ENCODE measurements around the gene DUSP12. TPM values are rescaled to one million over a fixed set of nuclear protein-coding genes. Genes with fewer than 3 reads are reported as not detected.

Gene DUSP12, protein sequence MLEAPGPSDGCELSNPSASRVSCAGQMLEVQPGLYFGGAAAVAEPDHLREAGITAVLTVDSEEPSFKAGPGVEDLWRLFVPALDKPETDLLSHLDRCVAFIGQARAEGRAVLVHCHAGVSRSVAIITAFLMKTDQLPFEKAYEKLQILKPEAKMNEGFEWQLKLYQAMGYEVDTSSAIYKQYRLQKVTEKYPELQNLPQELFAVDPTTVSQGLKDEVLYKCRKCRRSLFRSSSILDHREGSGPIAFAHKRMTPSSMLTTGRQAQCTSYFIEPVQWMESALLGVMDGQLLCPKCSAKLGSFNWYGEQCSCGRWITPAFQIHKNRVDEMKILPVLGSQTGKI
- 68.4 TPM for polyA plus RNA-seq (2012; ENCODE audit: insufficient read length, low read depth)

DNA sequence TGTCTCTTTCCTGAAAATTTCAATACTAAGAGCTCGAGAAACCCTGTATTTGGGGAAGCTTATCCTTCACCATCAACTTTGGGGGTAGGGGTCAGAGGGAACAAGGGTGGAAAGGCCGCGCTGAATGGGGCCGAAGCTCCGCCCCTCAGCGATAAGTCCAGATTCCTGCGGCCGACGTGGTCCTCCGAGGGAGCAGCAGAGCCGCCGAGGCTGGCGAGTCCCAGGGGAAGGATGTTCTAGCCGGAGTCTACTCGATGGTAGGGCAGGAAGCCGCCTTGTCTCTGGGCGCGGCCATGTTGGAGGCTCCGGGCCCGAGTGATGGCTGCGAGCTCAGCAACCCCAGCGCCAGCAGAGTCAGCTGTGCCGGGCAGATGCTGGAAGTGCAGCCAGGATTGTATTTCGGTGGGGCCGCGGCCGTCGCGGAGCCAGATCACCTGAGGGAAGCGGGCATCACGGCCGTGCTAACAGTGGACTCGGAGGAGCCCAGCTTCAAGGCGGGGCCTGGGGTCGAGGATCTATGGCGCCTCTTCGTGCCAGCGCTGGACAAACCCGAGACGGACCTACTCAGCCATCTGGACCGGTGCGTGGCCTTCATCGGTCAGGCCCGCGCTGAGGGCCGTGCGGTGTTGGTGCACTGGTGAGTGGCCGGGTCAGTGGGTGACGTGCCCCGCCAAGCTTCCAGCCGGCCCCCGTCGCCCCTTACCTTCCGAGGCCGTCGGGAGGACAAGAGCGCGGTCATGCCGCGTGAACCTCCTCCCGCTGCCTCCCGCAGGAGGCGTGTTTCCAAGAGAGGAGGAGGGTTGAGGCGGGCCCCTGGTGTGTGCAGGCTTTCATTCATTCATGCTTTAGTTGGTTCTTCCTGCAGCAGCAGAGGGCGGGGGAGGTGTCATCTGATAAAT lies at the start of gene DUSP12:
Gene DUSP12, plus strand, starts transcription at position 278 of the 899 bp plus-strand sequence. Its CDS starts 16 bp downstream, at position 294.
- TF ChIP-seq FOXP2 (optimal IDR thresholded peaks at IDR 0.05; ENCODE audit: borderline replicate concordance, extremely low read depth, extremely low read length, insufficient read depth) (peak; percentile 67), SIN3A (IDR thresholded peaks at IDR 0.05; ENCODE audit: borderline replicate concordance, insufficient read depth, low read length) (peak; percentile 94), TAF1 (IDR thresholded peaks at IDR 0.05; ENCODE audit: borderline replicate concordance, insufficient read depth, low read length) (peak; percentile 86), POLR2AphosphoS5 (IDR thresholded peaks at IDR 0.05; ENCODE audit: low read depth, low read length) (peak; percentile 92)
- TF ChIP-seq, protein P1, sequence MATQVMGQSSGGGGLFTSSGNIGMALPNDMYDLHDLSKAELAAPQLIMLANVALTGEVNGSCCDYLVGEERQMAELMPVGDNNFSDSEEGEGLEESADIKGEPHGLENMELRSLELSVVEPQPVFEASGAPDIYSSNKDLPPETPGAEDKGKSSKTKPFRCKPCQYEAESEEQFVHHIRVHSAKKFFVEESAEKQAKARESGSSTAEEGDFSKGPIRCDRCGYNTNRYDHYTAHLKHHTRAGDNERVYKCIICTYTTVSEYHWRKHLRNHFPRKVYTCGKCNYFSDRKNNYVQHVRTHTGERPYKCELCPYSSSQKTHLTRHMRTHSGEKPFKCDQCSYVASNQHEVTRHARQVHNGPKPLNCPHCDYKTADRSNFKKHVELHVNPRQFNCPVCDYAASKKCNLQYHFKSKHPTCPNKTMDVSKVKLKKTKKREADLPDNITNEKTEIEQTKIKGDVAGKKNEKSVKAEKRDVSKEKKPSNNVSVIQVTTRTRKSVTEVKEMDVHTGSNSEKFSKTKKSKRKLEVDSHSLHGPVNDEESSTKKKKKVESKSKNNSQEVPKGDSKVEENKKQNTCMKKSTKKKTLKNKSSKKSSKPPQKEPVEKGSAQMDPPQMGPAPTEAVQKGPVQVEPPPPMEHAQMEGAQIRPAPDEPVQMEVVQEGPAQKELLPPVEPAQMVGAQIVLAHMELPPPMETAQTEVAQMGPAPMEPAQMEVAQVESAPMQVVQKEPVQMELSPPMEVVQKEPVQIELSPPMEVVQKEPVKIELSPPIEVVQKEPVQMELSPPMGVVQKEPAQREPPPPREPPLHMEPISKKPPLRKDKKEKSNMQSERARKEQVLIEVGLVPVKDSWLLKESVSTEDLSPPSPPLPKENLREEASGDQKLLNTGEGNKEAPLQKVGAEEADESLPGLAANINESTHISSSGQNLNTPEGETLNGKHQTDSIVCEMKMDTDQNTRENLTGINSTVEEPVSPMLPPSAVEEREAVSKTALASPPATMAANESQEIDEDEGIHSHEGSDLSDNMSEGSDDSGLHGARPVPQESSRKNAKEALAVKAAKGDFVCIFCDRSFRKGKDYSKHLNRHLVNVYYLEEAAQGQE (IDR thresholded peaks at IDR 0.05; ENCODE audit: insufficient read depth in 1 of 2, low read depth in 2 of 2, low read length in 2 of 2) = peak in 1 of 2 experiments; percentile 69; a peak in 3 of 4 replicates

DNA sequence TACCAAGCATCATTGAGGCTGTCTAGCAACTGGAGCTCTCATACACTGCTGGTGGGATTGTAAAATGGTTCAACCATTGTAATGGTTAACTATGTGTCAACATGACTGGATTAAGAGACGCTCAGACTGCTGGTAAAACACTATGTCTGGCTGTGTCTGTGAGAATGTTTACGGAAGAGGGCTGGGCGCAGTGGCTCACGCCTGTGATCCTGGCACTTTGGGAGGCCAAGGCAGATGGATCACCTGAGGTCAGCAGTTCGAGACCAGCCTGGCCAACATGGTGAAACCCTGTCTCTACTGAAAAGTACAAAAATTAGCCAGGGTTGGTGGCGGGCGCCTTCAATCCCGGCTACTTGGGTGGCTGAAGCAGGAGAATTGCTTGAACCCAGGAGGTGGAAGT lies 47.3 kb upstream of the DUSP12 start:
- TF ChIP-seq SIN3A (IDR thresholded peaks at IDR 0.05; ENCODE audit: borderline replicate concordance, insufficient read depth, low read length) = no peak
- no peak for TF ChIP-seq POLR2AphosphoS5 (IDR thresholded peaks at IDR 0.05; ENCODE audit: low read depth, low read length)

DNA sequence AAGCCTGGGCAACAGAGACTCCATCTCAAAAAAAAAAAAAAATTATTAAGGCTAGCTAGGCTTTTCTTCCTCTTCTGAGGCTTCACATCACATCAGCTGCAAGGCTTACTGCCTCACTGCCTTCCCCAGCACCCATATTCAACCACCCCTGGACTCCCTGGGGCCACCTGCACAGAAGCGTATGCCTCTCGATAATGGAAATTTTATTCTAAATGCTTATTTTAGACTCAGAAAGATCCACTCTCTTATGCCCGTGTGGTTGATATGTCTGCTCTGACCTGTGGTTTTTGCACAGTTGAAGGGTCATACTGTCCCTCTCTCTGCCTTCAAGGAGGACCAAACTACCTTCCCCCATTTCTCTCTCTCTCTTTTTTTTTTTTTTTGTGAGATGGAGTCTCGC lies 44.0 kb upstream of the DUSP12 start:
- no peak for TF ChIP-seq SIN3A (IDR thresholded peaks at IDR 0.05; ENCODE audit: borderline replicate concordance, insufficient read depth, low read length)
- TF ChIP-seq, protein P1 (IDR thresholded peaks at IDR 0.05; ENCODE audit: insufficient read depth in 1 of 2, low read depth in 2 of 2, low read length in 2 of 2) = no peak
- TF ChIP-seq TAF1 (IDR thresholded peaks at IDR 0.05; ENCODE audit: borderline replicate concordance, insufficient read depth, low read length) = no peak

DNA sequence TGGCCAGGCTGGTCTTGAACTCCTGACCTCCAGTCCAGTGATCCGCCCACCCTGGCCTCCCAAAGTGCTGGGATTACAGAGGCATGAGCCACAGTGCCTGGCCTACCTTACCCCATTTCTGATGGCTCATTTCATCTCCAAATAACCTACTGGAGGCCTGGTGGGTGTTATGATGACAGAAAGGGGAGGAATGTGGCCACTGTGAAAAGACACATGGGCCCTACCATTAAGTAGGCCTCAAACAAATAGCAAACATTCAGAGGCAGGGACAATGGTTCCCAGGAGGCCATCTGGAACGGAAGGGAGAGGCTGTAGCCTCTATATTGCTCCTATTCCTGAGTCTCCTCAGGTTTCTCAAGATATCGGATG lies 43.5 kb upstream of the DUSP12 start:
- TF ChIP-seq, protein P1 (IDR thresholded peaks at IDR 0.05; ENCODE audit: insufficient read depth in 1 of 2, low read depth in 2 of 2, low read length in 2 of 2) = no peak
- no peak for TF ChIP-seq POLR2AphosphoS5 (IDR thresholded peaks at IDR 0.05; ENCODE audit: low read depth, low read length)
- no peak for TF ChIP-seq FOXP2 (optimal IDR thresholded peaks at IDR 0.05; ENCODE audit: borderline replicate concordance, extremely low read depth, extremely low read length, insufficient read depth)
- TF ChIP-seq TAF1 (IDR thresholded peaks at IDR 0.05; ENCODE audit: borderline replicate concordance, insufficient read depth, low read length) = no peak
- TF ChIP-seq SIN3A (IDR thresholded peaks at IDR 0.05; ENCODE audit: borderline replicate concordance, insufficient read depth, low read length) = no peak

DNA sequence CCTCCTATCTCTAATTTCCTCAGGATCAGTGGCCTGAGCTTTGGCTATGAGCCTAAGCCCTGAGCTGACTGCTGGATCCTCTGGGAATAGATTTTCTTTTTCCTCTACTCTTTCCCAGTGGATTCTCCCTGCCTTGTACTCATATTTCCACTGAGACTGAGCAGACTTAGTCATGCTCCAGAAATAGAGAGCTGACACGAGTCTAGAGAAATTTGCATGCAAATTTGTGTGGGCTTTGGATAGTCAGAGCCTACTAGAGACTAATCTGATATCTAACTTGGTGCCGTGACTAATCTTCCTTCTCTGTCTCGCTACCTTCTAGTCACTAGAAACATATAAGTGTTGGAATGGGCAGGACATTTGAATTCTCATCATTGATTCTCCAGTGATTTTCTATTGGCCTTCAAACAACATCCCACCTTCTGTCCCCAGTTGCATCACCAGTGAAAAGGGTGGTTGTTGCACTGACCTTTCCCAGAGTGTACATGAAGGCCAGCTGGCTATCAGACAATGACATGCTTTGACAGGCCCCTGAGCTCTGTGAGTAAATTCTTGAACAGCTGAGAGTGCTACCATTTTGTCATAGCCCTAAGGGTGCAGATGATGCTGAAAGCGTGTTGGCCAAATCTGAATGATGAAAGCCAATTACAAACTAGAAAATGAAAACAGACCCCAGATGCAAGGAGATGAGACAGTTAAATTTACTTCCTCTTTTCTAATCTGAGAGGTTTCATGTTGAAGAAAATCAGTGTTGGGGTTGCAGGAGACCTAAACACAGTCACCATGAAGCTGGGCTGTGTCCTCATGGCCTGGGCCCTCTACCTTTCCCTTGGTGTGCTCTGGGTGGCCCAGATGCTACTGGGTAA lies 42.9 kb upstream of the DUSP12 start, which contains the start of gene FCRLA:
Gene FCRLA, plus strand, starts transcription at position 748 of the 866 bp plus-strand sequence. Its CDS starts 36 bp downstream, at position 784.
- TF ChIP-seq SIN3A (IDR thresholded peaks at IDR 0.05; ENCODE audit: borderline replicate concordance, insufficient read depth, low read length) (no peak), TAF1 (IDR thresholded peaks at IDR 0.05; ENCODE audit: borderline replicate concordance, insufficient read depth, low read length) (no peak), FOXP2 (optimal IDR thresholded peaks at IDR 0.05; ENCODE audit: borderline replicate concordance, extremely low read depth, extremely low read length, insufficient read depth) (no peak), POLR2AphosphoS5 (IDR thresholded peaks at IDR 0.05; ENCODE audit: low read depth, low read length) (no peak)
- TF ChIP-seq, protein P1 (IDR thresholded peaks at IDR 0.05; ENCODE audit: insufficient read depth in 1 of 2, low read depth in 2 of 2, low read length in 2 of 2) = no peak

Measured in PFSK-1 (cell line).